GM21423 (cell line): ENCODE results near the gene TAF4.

ENCODE experiments used
- ATAC-seq: cut with Tn5 transposase; IDR thresholded peaks from one replicate; pipeline ENCODE4 v1.9.1; 2021; ENCODE audit warnings: mild to moderate bottlenecking, moderate library complexity; ENCODE audit not compliant: unreplicated experiment

TAF4 gene

GRCh38 chr20:62025832-62026563 is 39.7 kb downstream of the TAF4 start:
- no peak for ATAC-seq

- no peak for ATAC-seq
These were observed 40.3 kb downstream of the TAF4 start for GRCh38 chr20:62025394-62025793.

GRCh38 chr20:62023935-62024334 is 41.7 kb downstream of the TAF4 start:
- no peak for ATAC-seq

GRCh38 chr20:62022575-62023139 is 43.0 kb downstream of the TAF4 start:
- ATAC-seq, result no peak

- ATAC-seq, result no peak
These were observed 43.8 kb downstream of the TAF4 start for GRCh38 chr20:62021793-62022385.

GRCh38 chr20:62020935-62021701 is 44.6 kb downstream of the TAF4 start:
- no peak for ATAC-seq

- ATAC-seq, result no peak
These were observed 45.7 kb downstream of the TAF4 start for GRCh38 chr20:62019881-62020492.

GRCh38 chr20:62019144-62019805 is 46.4 kb downstream of the TAF4 start:
- no peak for ATAC-seq

- no peak for ATAC-seq
These were observed 47.1 kb downstream of the TAF4 start for GRCh38 chr20:62018437-62019143.

GRCh38 chr20:62015540-62016288 is 50.0 kb downstream of the TAF4 start:
- ATAC-seq, result no peak

- no peak for ATAC-seq
These were observed 50.7 kb downstream of the TAF4 start for GRCh38 chr20:62014889-62015537.

- ATAC-seq, result no peak
These were observed 51.2 kb downstream of the TAF4 start for GRCh38 chr20:62014488-62014775.

GRCh38 chr20:62012631-62013030 is 53.0 kb downstream of the TAF4 start:
- ATAC-seq, result no peak

GRCh38 chr20:62011938-62012534 is 53.6 kb downstream of the TAF4 start:
- no peak for ATAC-seq

GRCh38 chr20:62011403-62011790 is 54.3 kb downstream of the TAF4 start:
- no peak for ATAC-seq

GRCh38 chr20:62010551-62011402 is 54.9 kb downstream of the TAF4 start:
- no peak for ATAC-seq

- no peak for ATAC-seq
These were observed 55.7 kb downstream of the TAF4 start for GRCh38 chr20:62009869-62010445.
